NT2/D1 (cell line): Measurements from ENCODE around the gene MCTP1.

Experiments
- SUZ12 ChIP-seq: IDR thresholded peaks from 2 replicates; pipeline ENCODE4 v1.6.1; 2011; ENCODE audit not compliant: insufficient read length, insufficient read depth; ENCODE audit errors: extremely low read depth
- YY1 ChIP-seq: IDR thresholded peaks from 2 replicates; pipeline ENCODE4 v1.6.1; 2011; ENCODE audit not compliant: insufficient read length, insufficient read depth
- ZNF274 ChIP-seq: IDR thresholded peaks from 2 replicates; pipeline ENCODE4 v1.6.1; 2011; ENCODE audit warnings: mild to moderate bottlenecking, low read depth, low read length

DNA sequence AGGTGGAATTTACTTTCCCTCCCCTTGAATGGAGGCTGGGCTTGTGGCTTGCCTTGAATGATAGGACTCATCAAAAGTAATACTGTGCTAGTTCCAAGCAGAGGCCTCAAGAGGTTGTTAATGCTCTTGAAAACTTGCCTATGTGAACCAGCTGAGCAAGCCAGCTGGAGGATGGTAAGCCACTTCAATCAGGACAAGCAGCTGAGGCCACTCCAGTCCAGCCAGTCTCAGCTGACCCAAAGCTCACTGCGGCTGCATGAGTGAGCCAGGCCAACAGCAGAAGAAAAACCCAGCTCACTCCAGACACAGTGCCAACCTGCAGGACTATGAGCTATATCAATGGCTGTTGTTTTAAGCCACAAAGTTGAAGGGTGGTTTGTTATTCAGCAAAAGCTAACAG lies 182.8 kb downstream of the MCTP1 start:
- TF ChIP-seq ZNF274: no peak
- no peak for TF ChIP-seq SUZ12
- TF ChIP-seq YY1: no peak
